GM13977 (cell line): ENCODE measurements around the gene KIF1B.

Source experiments
- DNase-seq: peaks from one replicate; pipeline ENCODE4 v3.0.0; 2012; ENCODE audit warnings: low spot score
- CTCF ChIP-seq: IDR thresholded peaks from 2 replicates; pipeline ENCODE4 v1.5.1; 2012; ENCODE audit warnings: mild to moderate bottlenecking, control low read depth; ENCODE audit not compliant: insufficient read depth; ENCODE audit errors: extremely low read depth, missing control alignments
- in situ Hi-C: fragments of 300-500 bp; cut with MboI; formaldehyde crosslinking; loops from one replicate; pipeline ENCODE4 v1.12.0; 2022; ENCODE audit warnings: low sequenced_read_pairs, low pct_unique_long_range_greater_than_20kb, mixed read lengths, inconsistent platforms; ENCODE audit not compliant: unreplicated experiment

The KIF1B gene

GRCh38 chr1:10299151-10299550 is 88.8 kb downstream of the KIF1B start:
- DNase-seq = peak; percentile 31
- no peak for TF ChIP-seq CTCF
- in situ Hi-C loops = no loop called here

- DNase-seq = no peak
- no peak for TF ChIP-seq CTCF
- in situ Hi-C loops = no loop called here
Observed at GRCh38 chr1:10302416-10302815, 92.0 kb downstream of the KIF1B start.

- no peak for DNase-seq
- in situ Hi-C loops = no loop called here
- TF ChIP-seq CTCF = no peak
Observed at GRCh38 chr1:10304295-10304694, 93.9 kb downstream of the KIF1B start.

GRCh38 chr1:10306435-10306834 is 96.1 kb downstream of the KIF1B start:
- TF ChIP-seq CTCF = no peak
- in situ Hi-C loops = no loop called here

GRCh38 chr1:10308001-10308400 is 97.6 kb downstream of the KIF1B start:
- in situ Hi-C loops = no loop called here
- no peak for DNase-seq
- TF ChIP-seq CTCF = no peak

More at GRCh38 chr1:10306435-10306834, 96.1 kb downstream of the KIF1B start:
- DNase-seq = no peak

- in situ Hi-C loops = no loop called here
- DNase-seq = no peak
- TF ChIP-seq CTCF = no peak
Observed at GRCh38 chr1:10309243-10310011, 99.1 kb downstream of the KIF1B start.
